ENCODE data around the gene PODXL2.
"Not testable (repeated sequence)": the region's sequence is repeated elsewhere in the genome, so short reads cannot be mapped to it uniquely, and the experiment has no call there.

PODXL2 gene

DNA sequence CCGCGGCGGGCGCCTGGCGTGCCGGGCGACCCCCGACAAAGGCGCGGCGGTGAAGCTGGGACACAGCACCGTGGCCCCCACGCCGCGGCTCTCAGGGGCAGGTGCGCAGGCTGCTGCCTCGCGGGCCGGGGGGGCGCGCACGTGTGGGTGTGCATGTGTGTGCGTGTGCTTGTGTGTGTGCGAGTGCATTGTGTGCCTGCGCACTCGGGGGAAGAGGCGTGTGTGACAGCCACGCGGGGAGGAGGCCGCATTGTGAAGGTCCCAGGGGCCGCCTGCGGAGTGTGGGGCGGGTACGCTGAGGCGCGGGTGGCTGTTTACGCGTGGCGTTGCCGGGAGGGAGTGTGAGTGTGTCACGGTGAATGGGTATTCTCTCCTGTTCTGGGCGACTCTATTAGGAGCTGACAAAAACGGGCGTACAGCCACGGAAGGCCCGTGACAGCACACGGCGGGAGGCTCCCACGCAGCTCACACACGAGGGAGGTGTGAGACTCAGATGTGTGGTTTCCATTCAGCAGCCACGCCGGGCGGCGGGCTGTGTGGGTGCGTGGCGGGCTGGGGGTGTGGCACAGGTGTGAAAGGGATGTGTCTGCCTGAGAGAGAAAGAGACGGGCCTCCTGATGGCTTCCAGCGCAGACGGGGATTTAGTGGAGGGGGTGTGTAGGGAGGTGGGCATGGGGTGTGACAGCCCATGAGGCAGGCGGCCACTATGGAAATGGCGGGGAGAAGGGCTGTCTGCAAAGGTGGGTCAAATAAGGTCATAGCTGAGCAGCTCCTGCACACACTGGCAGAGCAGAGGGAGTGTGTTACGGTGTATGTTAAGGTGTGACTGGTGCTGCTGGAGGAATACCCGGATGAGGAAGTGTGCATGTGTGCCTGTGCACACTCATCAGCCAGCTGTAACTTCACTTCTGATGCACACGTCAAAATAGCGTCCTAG, 750 bp downstream of the PODXL2 start:
- DNase-seq = peak; percentile 48

DNA sequence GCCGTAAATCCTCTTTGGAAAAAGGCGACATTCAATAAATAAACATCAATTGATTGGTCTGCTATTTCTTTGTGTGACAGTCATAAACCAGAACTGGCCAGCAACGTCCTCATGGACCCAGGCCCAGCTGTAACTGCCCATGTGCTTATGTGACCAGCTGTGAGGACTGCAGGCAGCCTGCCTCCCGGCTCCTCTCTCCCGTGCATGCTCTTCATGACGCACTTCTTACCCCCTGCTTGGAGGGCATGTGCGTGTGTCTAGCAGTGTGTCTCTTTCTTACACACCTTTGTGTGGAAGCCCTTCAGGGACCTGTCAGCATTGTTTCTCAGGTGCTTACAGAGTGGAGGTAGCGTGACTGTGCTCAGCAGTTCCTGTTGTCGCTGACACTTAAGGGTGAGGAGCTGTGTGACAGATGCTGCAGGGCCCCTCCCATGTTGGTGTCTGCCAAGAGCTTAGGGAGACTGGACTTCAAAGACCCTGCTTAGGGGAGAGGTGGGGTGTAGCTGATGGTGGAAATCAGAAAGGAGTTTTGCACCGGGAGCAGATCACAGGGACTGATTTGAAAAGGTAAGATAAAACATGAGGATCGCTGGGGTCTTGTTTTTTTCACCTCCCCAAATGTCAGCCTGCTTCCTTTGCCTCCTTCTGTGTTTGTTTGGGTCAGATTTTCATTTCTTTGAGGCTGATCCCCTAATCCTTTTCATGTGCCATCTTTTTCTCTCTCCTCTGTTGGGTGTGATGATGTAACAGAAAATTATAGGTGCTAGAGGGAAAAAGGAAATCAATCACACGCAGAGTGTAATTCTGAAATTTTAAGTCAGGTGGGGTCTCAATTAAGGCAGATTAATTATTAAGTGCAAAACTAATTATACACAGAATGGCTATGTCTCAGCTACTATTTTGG, 2.1 kb downstream of the PODXL2 start:
- no peak for DNase-seq

- no peak for DNase-seq
Measured at GRCh38 chr3:127632035-127632820, 3.2 kb downstream of the PODXL2 start.

DNA sequence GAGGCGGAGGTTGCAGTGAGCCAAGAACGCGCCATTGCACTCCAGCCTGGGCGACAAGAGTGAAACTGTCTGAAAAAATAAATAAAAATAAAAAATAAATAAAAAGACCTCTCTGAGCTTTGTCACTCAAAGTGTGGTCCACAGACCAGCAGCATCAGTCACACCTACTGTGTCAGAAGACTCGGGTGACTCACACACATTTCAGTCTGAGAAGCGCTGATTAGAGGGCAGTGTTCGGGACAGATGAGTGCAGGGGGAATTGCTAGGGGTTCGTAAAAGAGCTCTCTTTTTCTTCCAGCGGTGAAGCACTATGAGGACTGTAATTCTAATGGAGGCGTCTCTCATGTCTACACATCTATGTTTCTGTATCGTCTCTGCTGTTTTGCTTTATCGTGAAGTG, 5.7 kb downstream of the PODXL2 start:
- DNase-seq = no peak

DNA sequence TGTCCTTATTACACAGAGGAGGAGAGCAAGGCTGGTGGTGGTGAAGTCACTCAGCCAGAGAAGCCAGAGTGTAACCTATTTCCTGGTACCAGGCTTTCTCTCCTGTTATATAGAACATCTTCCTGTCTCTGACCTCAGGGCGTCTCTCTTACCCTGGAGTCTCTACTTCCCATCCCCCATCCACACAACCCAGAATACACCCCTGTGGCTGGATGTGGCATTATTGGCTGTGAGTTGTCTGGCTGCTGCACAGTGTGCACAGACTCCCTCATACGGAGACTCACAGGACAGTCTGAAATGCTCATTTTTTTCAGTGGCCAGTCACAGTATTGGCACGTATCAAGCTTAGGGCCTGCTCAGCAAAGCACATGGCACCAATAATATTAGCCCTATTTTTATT, 8.6 kb downstream of the PODXL2 start:
- DNase-seq = peak; percentile 43

DNA sequence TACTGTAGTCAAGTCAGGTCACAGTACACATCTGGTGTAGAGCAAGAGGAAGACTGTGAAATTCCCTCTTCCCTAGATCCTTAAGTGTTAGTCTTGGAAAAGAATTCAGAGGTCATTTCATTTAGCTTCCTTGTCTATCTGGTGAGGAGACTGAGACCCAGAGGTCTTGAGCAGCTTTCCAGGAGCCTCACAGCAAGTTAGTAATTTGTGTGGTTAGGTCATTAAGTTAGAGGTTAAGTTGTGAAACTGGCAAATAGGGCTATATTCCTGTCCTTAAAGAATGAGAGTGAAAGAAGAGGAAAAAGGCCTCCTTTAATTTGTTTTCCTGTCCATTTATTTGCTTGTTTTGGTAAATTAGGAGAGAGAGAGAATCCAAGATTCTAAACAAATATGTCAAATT, 9.0 kb downstream of the PODXL2 start:
- no peak for DNase-seq

DNA sequence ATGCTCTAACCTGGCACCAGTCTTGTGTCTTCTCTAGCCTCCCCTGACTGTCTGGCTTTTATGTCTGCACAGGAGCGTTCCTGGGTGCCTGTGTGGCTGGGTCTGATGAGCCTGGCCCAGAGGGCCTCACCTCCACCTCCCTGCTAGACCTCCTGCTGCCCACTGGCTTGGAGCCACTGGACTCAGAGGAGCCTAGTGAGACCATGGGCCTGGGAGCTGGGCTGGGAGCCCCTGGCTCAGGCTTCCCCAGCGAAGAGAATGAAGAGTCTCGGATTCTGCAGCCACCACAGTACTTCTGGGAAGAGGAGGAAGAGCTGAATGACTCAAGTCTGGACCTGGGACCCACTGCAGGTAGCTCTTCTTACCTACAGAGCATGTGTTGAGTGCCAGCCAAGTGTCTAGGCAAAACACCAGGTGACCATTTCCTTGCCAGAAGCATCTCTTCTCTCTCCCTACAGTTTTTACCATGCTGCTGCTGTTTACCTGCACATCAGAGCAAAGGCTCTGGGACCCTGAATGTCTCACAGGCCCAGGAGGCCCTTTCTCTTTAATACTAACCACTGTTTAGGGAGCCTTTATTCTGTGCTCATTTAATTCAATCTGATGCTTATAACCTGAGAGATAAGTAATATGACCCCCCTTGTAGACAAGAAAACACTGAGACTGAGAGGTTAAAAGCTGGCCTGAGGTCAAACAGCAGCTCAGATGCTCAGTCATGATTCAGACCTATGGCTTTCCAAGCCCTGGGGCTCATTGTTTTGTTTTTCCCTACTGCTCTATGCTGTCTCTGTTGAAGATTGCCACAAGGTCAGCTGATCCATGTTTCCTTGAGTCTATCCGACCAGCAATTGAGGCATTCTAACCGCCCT, 10.4 kb downstream of the PODXL2 start:
- no peak for DNase-seq

DNA sequence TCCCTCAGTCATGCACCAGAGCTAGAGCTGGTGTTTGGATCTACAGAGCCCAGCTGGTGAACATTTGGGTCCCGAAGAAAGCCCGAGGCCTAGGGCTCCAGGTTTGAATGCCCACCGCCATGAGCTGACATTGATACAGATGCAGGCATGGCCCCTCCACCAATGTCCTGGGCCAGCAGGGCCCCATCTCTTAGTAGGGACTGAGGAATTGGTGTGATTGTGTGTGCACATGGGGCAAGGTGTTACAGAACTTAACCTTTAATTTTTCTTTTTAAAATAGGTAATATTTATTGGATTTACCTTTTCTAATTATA, 11.0 kb downstream of the PODXL2 start:
- DNase-seq = no peak

- no peak for DNase-seq
Measured at GRCh38 chr3:127644641-127645370, 15.8 kb downstream of the PODXL2 start.

DNA sequence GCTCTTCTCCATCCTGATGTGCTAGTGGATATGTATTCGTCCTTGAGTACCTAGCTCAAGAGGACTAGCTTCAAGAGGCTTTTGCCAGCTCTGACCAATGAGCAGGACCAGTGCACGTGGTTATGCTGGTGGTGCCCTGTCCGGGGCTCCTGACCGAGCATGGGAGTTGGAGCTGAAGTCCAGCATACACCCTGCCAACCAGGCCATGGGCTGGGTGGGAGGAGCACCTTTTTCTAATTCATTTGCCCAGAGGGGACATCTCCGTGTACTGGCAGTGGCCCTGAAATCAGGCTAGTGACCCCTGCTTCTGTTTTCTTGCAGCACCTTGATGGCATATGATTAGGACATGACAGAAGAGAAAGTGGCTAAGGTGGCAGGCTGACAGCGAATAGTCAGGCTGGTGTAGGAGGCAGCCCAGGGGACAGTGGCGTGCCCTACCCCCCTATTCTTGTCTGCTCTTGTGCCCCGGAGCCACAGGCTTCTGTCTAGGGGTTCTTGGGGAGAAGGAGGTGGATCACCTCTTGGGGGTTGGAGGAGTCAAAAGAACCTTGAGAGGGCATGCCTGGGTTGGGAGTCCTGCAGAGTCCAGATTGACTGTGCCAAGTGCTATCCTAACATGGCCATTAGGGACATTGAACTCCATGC, 16.5 kb downstream of the PODXL2 start:
- DNase-seq = no peak

DNA sequence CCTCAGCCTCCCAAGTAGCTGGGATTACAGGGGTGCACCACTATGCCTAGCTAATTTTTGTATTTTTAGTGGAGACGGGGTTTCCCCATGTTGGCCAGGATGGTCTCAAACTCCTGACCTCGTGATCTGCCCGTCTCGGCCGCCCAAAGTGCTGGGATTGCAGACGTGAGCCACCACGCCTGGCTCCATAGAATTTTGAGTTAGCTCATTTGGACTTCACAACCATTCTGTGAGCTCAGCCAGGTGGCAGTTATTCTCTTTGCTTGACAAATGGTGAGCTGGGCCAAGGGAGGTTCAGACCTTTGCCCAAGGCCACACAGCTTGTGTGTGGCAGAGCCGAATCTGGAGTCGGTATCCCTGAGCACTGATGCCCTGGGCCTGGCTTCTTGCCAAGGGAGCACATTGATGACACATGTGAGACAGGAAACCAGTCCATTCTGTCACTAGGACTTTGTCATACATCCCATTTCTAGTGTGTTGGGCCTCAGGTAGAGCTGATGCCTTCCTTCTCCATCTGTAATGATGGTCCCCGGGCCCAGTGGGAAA, 17.6 kb downstream of the PODXL2 start:
- no peak for DNase-seq

- no peak for DNase-seq
Measured at GRCh38 chr3:127647166-127647844, 18.3 kb downstream of the PODXL2 start.

- DNase-seq = no peak
Measured at GRCh38 chr3:127647845-127648204, 18.8 kb downstream of the PODXL2 start.

- no peak for DNase-seq
Measured at GRCh38 chr3:127650236-127650635, 21.3 kb downstream of the PODXL2 start.

- DNase-seq = no peak
Measured at GRCh38 chr3:127651516-127652172, 22.7 kb downstream of the PODXL2 start.

GRCh38 chr3:127652246-127652995, 23.4 kb downstream of the PODXL2 start:
- DNase-seq = no peak

GRCh38 chr3:127654374-127654773, 25.4 kb downstream of the PODXL2 start:
- no peak for DNase-seq

DNA sequence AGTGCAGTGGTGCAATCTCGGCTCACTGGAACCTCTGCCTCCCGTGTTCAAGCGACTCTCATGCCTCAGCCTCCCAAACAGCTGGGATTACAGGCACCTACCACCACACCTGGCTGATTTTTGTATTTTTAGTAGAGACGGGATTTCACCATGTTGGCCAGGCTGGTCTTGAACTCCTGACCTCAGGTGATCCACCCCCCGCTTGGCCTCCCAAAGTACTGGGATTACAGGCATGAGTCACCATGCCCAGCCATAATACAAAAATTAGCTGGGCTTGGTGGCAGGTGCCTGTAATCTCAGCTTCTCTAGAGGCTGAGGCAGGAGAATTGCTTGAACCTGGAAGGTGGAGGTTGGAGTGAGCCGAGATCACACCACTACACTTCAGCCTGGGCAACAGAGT, 26.0 kb downstream of the PODXL2 start:
- not testable (repeated sequence) for DNase-seq

DNA sequence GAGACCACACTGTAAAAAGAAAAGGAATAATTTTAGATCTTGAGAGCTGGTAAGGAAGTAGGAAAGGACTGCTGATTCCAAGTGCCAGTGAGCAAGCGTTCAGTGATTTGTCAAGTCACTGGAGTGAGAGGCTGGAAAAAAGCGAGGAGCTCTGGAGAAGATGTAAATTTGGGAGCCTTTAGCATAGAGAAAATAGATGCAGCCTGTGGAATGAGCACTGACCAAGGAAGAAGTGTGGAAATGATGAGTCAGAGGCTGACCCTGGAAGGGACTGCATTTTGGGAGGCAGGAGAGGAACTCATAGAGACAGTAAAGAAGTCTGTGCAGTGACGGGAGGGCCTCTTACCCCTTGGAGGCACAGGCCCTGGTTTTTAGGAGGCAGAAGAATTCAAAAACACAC, 26.7 kb downstream of the PODXL2 start:
- no peak for DNase-seq

All from central memory CD4-positive, alpha-beta T cell (primary cell).